ENCODE data around the gene FARP2. TPM values are rescaled to one million over a fixed set of nuclear protein-coding genes. Genes with fewer than 3 reads are reported as not detected.
"Not testable (repeated sequence)": the region's sequence is repeated elsewhere in the genome, so short reads cannot be mapped to it uniquely, and the experiment has no call there.

Gene FARP2
- total RNA-seq, 4 donors from 2014 or later = 96.5 to 164 (median 136) TPM

DNA sequence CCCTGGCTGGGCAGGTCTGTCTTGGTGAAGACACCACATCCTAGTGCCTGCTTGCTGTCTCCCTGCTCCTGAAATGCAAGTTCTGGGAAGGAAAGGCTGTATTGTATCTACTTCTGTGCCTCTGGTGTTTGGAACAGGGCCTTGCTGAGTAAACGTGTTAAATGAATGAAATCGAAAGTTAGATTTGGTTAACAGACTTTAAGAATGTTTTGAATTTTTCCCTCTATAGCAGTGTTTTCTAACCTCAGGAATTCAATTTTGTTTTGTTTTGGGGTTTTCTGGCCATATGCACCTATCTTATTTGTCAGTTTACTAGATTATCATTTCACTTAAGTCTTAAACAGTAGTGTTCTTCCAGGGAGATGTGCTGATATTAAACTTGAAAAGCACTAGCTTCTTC lies 20.7 kb downstream of the FARP2 start:
- Histone ChIP-seq H3K27ac (peak overlapping the region in 1 of 4 donors; percentile 12), H3K9me3 (no peaks in the 10 kb centered on the region), H3K4me3 (no peak overlapping the region), H3K27me3 (no peaks in the 10 kb centered on the region), H3K36me3 (no peaks in the 10 kb centered on the region), H3K4me1 (peaks cover 11 to 66% (median 33%) of the 10 kb centered on the region in 4 donors)
- DNase-seq = no peak
- intact Hi-C loops (cut with DNase I; ENCODE audit: low total_unique reads) (no loop called here), in situ Hi-C loops (cut with MboI; ENCODE audit: low pct_ligation_motif_present in 1 of 4, low pct_unique_long_range_greater_than_20kb in 1 of 4, low sequenced_read_pairs in 3 of 4) (no loop called here)
- TF ChIP-seq POLR2AphosphoS5 (IDR thresholded peaks at IDR 0.05) (no peak), EP300 (IDR thresholded peaks at IDR 0.05; ENCODE audit: low read depth) (no peak)
- TF ChIP-seq, protein P1, sequence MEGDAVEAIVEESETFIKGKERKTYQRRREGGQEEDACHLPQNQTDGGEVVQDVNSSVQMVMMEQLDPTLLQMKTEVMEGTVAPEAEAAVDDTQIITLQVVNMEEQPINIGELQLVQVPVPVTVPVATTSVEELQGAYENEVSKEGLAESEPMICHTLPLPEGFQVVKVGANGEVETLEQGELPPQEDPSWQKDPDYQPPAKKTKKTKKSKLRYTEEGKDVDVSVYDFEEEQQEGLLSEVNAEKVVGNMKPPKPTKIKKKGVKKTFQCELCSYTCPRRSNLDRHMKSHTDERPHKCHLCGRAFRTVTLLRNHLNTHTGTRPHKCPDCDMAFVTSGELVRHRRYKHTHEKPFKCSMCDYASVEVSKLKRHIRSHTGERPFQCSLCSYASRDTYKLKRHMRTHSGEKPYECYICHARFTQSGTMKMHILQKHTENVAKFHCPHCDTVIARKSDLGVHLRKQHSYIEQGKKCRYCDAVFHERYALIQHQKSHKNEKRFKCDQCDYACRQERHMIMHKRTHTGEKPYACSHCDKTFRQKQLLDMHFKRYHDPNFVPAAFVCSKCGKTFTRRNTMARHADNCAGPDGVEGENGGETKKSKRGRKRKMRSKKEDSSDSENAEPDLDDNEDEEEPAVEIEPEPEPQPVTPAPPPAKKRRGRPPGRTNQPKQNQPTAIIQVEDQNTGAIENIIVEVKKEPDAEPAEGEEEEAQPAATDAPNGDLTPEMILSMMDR (IDR thresholded peaks at IDR 0.05) = no peak
- 55 to 60% methylated on average over 2 of the region's 2 CpGs for whole genome bisulfite sequencing, 2 donors (ENCODE audit: low coverage in 1 of 2)

DNA sequence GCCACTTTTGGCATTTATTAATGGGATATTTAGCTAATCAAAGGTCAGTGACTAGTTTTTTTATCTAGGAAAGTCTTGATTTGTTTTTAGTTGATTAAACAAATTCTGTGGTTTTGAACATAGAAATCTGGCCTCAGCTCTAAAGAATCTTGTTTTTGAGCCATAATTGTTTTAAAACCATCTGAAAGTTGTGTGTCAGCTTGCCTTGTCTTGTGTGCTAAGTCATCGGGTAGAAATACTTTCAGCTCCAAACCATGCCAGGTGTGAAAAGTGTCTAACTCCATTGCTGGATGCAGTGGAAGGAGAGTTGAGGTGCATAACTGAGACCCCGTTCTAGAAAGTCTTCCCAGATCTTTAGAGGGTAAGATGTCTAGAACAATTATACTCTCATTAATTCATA lies 22.7 kb downstream of the FARP2 start:
- in situ Hi-C loops (cut with MboI; ENCODE audit: low pct_ligation_motif_present in 1 of 4, low pct_unique_long_range_greater_than_20kb in 1 of 4, low sequenced_read_pairs in 3 of 4) (no loop called here), intact Hi-C loops (cut with DNase I; ENCODE audit: low total_unique reads) (no loop called here)
- Histone ChIP-seq H3K36me3 (peaks cover 0 to 7% (median 3%) of the 10 kb centered on the region in 4 donors), H3K27ac (peak overlapping the region in 2 of 4 donors; percentile 2 to 29), H3K4me1 (peaks cover 8 to 46% (median 16%) of the 10 kb centered on the region in 4 donors), H3K9me3 (no peaks in the 10 kb centered on the region), H3K4me3 (no peak overlapping the region), H3K27me3 (no peaks in the 10 kb centered on the region)
- TF ChIP-seq POLR2AphosphoS5 (IDR thresholded peaks at IDR 0.05) (no peak), EP300 (IDR thresholded peaks at IDR 0.05; ENCODE audit: low read depth) (no peak), POLR2A (IDR thresholded peaks at IDR 0.05) (no peak)
- TF ChIP-seq, protein P1 (IDR thresholded peaks at IDR 0.05) = no peak
- no peak for DNase-seq
- 56 to 71% methylated on average over 1 to 2 of the region's 2 CpGs for WGBS, 2 donors (ENCODE audit: low coverage in 1 of 2)

DNA sequence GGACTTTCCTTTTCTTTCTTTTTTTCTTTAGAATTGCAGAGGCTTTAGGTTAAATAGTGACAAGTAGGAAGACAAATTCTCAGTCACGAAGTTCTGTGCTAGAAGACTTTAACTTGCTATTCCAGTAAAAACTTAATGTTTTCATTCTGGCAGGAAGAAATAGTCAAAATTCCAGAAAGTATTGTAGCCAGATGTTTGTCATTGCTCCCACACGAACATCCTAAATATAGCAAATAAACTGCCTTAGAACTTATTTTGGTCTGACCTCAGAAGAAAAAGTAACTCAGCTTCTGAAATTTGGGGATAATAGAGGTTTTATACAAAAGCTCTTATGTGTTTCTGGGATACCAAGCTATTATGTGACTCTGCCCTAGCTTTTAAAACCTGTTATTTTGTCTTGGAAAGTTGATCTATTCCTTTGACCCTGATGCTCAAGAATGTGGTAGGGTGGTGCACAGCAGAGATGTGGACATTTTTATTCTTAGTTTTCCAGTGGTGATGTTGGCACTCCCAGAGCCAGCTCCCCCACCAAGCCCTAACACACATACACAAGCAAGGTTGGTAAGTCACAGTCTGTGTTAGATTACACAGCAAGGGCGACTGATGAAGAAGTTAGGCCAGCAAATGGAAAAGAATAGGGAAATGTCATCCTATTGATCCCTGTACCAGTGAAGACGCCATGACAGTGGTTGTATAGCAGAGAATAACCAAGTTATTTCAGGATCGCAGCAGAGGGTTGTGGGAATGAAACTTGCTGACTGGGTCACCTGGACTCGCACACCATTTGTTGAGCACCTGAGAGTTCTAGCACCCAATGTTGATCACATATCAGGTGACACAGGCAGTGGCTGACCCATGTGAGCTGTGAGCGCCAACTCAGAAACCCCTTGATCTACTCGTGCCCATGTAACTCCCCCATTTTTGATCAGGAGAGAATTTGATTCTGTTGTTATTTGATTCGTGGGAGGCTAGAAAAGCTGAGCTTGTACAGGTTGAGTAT lies 23.7 kb downstream of the FARP2 start:
- H3K27ac ChIP-seq = peak overlapping the region in 3 of 4 donors; percentile 29 to 41 (median 32)
- no peaks in the 10 kb centered on the region for H3K27me3 ChIP-seq
- intact Hi-C loops (cut with DNase I; ENCODE audit: low total_unique reads) = no loop called here
- TF ChIP-seq POLR2AphosphoS5 (IDR thresholded peaks at IDR 0.05) (no peak), POLR2A (IDR thresholded peaks at IDR 0.05) (no peak), EP300 (IDR thresholded peaks at IDR 0.05; ENCODE audit: low read depth) (no peak)
- TF ChIP-seq, protein P1 (IDR thresholded peaks at IDR 0.05) = no peak
- in situ Hi-C loops (cut with MboI; ENCODE audit: low pct_ligation_motif_present in 1 of 4, low pct_unique_long_range_greater_than_20kb in 1 of 4, low sequenced_read_pairs in 3 of 4) = no loop called here
- H3K9me3 ChIP-seq = no peaks in the 10 kb centered on the region
- no peak overlapping the region for H3K4me3 ChIP-seq
- DNase-seq = no peak
- 81 to 85% methylated on average over 5 to 9 of the region's 9 CpGs for WGBS, 2 donors (ENCODE audit: low coverage in 1 of 2)
- peaks cover 8 to 46% (median 12%) of the 10 kb centered on the region in 4 donors for H3K4me1 ChIP-seq
- peaks cover 0 to 7% (median 3%) of the 10 kb centered on the region in 4 donors for H3K36me3 ChIP-seq

DNA sequence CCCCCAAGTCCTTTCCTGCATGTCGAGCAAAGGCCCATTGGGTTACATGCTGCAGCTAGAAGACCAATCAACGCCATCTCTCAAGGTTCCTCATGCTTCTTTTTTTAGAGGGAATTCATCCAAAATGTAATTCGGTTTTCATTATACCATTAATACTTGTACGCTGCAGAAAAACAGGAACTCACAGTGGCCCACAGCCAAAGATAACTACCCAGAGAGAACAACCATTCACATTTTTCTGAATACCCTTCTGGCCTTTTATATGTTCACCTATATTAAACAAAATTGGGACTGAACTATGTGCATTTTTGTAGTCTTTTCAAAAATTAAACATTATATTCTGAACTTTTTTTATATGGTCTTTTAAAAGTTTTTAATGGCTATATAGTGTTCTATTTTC lies 25.8 kb downstream of the FARP2 start:
- Histone ChIP-seq H3K4me3 (no peak overlapping the region), H3K27ac (no peak overlapping the region), H3K4me1 (peaks cover 5 to 35% (median 7%) of the 10 kb centered on the region in 4 donors), H3K36me3 (peaks cover 0 to 7% (median 3%) of the 10 kb centered on the region in 4 donors), H3K27me3 (no peaks in the 10 kb centered on the region), H3K9me3 (no peaks in the 10 kb centered on the region)
- TF ChIP-seq POLR2AphosphoS5 (IDR thresholded peaks at IDR 0.05) = no peak
- TF ChIP-seq, protein P1 (IDR thresholded peaks at IDR 0.05) = no peak
- no peak for TF ChIP-seq POLR2A (IDR thresholded peaks at IDR 0.05)
- no peak for TF ChIP-seq EP300 (IDR thresholded peaks at IDR 0.05; ENCODE audit: low read depth)
- intact Hi-C loops (cut with DNase I; ENCODE audit: low total_unique reads) = no loop called here
- no peak for DNase-seq
- in situ Hi-C loops (cut with MboI; ENCODE audit: low pct_ligation_motif_present in 1 of 4, low pct_unique_long_range_greater_than_20kb in 1 of 4, low sequenced_read_pairs in 3 of 4) = no loop called here
- WGBS, 2 donors (ENCODE audit: low coverage in 1 of 2) = 70 to 79% methylated on average over 3 to 4 of the region's 4 CpGs

DNA sequence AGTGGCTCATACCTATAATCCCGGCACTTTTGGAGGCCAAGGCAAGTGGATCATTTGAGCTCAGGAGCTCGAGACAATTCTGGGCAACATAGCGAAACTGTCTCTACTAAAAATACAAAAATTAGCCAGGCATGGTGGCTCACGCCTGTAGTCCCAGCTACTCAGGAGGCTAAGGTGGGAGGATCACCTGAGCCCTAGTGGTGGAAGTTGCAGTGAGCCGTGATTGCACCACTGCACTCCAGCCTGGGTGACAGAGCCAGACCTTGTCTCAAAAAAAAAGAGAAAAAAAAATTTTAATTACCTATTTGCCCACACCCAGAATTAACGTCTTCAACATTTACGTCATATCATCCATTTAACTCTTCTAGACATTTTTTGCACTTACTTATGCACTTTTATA lies 29.4 kb downstream of the FARP2 start:
- DNase-seq; H3K4me3 ChIP-seq; H3K36me3 ChIP-seq; H3K27me3 ChIP-seq; in situ Hi-C loops (cut with MboI; ENCODE audit: low pct_ligation_motif_present in 1 of 4, low pct_unique_long_range_greater_than_20kb in 1 of 4, low sequenced_read_pairs in 3 of 4); intact Hi-C loops (cut with DNase I; ENCODE audit: low total_unique reads); H3K27ac ChIP-seq; H3K9me3 ChIP-seq: not testable (repeated sequence)
- H3K4me1 ChIP-seq = peaks cover 0 to 10% (median 0%) of the 10 kb centered on the region in 4 donors
- 92 to 93% methylated on average over 5 to 7 of the region's 7 CpGs for WGBS, 2 donors (ENCODE audit: low coverage in 1 of 2)
